K562 treated with DMSO at 1 percent for 48 hours (cell line): Measurements from ENCODE around the gene ACTBL2. TPM values are rescaled to one million over a fixed set of nuclear protein-coding genes. Genes with fewer than 3 reads are reported as not detected.

Experiments
- total RNA-seq: library from RNA; unstranded; fragments of 300-600 nt; gene quantifications from 2 replicates; pipeline ENCODE4 v1.2.3, GENCODE V29; 2022; ENCODE audit warnings: low replicate concordance; ENCODE audit errors: extremely low read depth

ACTBL2 gene
- total RNA-seq: not detected in 2 replicates

GRCh38 chr5:57482671-57483106, at the start of gene ACTBL2:
Gene ACTBL2, minus strand, starts transcription at chr5:57482811. Its CDS starts 104 bp downstream, at chr5:57482707.

